ENCODE results near the gene ATPAF1.
"Not testable (repeated sequence)": the region's sequence is repeated elsewhere in the genome, so short reads cannot be mapped to it uniquely, and the experiment has no call there.

The ATPAF1 gene

GRCh38 chr1:46681333-46682034, 13.3 kb upstream of the ATPAF1 start:
- DNase-seq (ENCODE audit: low spot score) = no peak

GRCh38 chr1:46679789-46680573, 11.8 kb upstream of the ATPAF1 start:
- no peak for DNase-seq (ENCODE audit: low spot score)

GRCh38 chr1:46677339-46677738, 9.2 kb upstream of the ATPAF1 start:
- no peak for DNase-seq (ENCODE audit: low spot score)

DNA sequence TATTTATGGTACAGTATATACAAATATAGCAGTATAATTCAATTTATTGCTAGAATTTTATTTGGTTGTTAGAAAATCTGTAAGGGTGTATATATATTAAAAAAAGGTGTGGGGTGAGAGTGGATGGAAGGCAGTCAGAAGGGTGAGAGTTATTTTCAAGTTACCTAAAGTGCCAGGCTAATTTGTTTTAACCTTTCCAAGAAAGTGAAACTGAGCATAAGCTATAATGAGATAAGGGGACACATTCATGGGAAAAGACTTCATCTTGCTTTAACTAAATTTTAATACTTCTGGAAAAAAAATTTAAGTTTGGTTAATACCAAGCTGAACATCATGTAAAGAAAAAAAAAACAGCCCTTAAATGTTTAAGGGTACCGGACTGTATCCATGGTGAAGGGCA, 8.4 kb upstream of the ATPAF1 start:
- no peak for DNase-seq (ENCODE audit: low spot score)

GRCh38 chr1:46675549-46676314, 7.6 kb upstream of the ATPAF1 start:
- DNase-seq (ENCODE audit: low spot score) = no peak

GRCh38 chr1:46673749-46674182, 5.6 kb upstream of the ATPAF1 start:
- DNase-seq (ENCODE audit: low spot score) = no peak

DNA sequence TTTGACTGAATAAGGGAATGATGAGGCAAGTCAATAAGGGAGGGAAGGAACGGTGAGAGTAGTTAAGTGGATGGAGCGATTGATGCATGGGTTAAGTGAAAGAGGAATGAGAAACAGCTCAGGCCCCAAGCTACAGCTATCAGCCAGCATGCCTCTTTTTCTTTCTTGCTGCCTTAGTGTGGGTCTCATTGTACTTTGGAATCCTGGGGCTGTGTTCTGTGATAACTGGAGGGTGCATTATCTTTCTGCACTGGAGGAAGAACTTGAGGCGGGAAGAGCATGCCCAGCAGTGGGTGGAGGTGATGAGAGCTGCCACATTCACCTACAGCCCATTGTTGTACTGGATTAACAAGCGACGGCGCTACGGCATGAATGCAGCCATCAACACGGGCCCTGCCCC, 4.5 kb upstream of the ATPAF1 start:
- DNase-seq (ENCODE audit: low spot score) = no peak

- no peak for DNase-seq (ENCODE audit: low spot score)
Measured at GRCh38 chr1:46671554-46671953, 3.4 kb upstream of the ATPAF1 start, which contains the start of gene TEX38. TEX38 (plus strand) TSS chr1:46671854; CDS start chr1:46671935, 81 bp downstream.

DNA sequence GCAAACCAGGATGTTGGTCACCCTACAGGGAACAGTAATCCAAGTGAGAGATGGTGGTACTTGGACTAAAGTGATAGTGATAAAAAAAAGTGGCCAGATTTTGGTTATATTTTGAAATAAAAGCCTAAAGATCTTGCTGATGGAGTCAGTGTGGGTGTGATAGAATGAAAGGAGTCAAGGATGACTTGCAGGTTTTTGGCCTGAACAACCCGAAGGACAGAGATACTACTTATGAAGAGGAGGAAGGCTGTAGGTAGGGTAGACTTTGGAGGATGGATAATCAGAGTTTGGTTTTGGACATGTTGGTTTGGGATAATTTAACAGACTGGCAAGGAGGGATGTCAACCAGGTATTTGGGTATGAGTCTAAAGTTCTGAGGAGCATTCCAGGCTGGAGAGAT, 2.0 kb upstream of the ATPAF1 start:
- DNase-seq (ENCODE audit: low spot score) = no peak

DNA sequence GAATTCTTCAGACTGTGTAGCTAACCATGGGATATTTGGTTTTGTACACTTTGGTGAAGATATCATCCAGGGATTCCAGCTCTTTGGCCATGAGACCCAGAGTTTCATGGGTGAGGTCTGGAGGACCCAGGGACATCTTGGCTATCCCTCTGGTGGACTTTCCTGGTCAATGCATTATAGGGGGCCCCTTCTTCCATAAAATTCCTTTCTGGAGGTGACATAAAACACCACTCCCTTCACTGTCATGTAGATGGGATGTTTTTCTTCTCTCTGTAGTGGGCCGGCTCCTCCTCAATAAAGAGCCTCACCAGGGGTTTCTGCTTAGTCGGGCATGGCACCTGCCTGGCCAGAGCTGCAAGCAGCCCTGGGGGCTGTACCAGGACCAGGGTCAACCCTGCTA, 2.2 kb downstream of the ATPAF1 start:
- no peak for DNase-seq (ENCODE audit: low spot score)

DNA sequence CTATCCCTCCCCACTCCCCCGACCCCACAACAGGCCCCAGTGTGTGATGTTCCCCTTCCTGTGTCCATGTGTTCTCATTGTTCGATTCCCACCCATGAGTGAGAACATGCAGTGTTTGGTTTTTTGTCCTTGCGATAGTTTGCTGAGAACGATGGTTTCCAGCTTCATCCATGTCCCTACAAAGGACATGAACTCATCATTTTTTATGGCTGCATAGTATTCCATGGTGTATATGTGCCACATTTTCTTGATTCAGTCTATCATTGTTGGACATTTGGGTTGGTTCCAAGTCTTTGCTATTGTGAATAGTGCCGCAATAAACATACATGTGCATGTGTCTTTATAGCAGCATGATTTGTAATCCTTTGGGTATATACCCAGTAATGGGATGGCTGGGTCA, 5.2 kb downstream of the ATPAF1 start:
- not testable (repeated sequence) for DNase-seq (ENCODE audit: low spot score)

- DNase-seq (ENCODE audit: low spot score) = not testable (repeated sequence)
Measured at GRCh38 chr1:46660116-46660515, 8.0 kb downstream of the ATPAF1 start.

- DNase-seq (ENCODE audit: low spot score) = no peak
Measured at GRCh38 chr1:46659307-46659870, 8.8 kb downstream of the ATPAF1 start.

DNA sequence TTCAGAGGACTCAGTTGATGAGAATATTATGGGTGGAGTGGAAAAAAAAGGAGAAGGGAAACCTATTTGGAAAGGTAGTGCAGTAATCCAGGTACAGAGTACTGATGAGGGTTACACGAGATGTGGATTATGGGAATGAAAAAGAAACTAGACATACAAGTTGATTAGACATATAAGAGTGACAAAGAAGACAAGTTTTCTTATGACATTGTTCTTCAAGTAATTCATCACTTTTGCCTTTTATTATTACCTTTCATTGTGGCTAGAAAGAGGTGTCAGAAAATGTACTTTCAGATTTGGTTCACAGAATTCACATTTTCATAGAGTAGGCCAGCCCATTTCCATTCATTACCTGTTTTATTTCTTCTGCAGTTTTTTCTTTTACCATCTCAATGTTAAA, 10.4 kb downstream of the ATPAF1 start:
- no peak for DNase-seq (ENCODE audit: low spot score)

- DNase-seq (ENCODE audit: low spot score) = no peak
Measured at GRCh38 chr1:46656643-46657042, 11.5 kb downstream of the ATPAF1 start.

GRCh38 chr1:46655848-46656247, 12.3 kb downstream of the ATPAF1 start:
- no peak for DNase-seq (ENCODE audit: low spot score)

DNA sequence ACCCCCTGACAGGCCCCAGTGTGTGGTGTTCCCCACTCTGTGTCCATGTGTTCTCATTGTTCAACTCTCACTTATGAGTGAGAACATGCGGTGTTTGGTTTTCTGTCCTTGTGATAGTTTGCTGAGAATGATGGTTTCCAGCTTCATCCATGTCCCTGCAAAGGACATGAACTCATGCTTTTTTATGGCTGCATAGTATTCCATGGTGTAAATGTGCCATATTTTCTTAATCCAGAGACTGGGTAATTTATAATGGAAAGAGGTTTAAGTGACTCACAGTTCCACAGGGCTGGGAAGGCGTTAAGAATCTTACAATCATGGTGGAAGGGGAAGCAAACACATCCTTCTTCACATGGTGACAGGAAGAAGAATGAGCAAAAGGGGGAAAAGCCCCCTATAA, 13.5 kb downstream of the ATPAF1 start:
- DNase-seq (ENCODE audit: low spot score) = not testable (repeated sequence)

DNA sequence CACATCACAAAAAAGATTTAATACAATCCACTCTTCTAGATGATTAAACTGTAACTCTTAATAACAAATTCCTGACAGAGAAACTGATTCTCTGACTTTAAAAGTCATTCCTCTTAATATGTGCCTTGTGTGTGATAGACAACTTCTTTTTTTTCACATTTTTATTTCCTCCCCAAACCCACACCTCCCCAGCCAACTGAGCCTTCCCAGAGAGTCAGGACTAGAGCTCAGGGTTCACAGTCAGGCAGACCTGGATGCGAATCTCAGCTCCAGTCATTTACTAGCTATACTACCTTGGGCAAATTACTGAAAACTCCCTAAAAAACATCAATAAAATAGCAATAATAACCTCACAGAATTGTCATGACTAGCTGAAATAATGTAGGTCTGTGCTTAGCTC, 14.2 kb downstream of the ATPAF1 start:
- no peak for DNase-seq (ENCODE audit: low spot score)

DNA sequence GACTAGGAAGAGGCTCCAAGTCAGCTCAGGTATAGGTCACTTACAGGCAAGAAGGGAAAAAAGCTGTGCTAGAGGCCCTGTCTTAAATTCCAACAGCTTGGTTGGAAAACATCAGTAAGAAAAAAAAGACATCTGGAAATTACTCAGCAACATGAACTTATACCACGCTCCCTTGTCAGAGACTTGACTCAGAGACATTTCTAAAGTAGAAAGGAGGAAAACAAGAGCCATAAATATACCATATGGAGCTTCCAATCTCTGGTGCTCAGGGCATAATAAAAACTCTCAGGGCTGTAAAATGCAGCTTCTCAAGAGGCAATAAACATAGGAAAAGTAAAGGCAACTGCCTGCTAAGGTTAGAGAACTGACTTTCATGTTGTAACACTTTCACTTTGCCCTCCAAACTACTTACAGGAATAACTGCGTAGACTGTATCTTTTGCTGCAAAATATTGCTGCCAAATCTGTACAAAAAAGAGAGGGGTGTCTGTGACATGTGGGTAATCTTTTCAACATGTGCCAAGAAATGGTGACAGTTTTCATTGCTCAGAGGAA, 14.7 kb downstream of the ATPAF1 start:
- no peak for DNase-seq (ENCODE audit: low spot score)

DNA sequence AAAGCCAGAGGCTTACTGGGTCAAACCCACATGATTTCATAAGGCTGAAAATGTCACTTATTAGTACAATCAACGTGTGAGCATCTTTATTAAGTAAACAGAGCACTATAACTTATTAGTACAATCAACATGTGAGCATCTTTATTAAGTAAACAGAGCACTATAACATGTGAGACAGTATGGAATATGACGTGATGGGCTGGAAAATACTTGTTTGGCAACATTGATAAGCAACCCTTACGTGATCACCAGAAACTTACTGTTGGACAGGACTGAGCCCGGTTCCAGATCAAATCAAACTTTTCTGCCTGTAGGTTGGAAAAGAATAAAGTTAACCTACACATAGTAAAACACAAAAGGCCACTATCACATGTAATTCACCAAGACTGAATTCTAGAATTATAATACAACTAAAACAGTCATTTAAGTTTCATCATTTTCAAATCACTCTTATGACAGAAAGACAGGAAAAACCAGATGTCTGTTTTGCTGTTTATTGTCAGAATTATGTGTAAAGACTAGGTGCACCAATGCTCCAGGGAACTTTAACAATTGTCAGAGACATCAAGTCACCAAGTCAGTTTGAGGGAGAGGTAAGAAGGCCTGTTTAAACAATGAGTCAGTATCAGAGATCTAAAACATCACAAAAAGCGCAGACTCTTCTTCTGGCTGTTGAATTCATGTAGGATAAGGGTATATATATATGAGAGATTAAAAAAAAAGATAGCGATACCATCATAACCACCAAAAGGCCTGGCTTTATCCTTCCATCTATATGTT, 15.7 kb downstream of the ATPAF1 start:
- no peak for DNase-seq (ENCODE audit: low spot score)

GRCh38 chr1:46651152-46651551, 17.0 kb downstream of the ATPAF1 start:
- not testable (repeated sequence) for DNase-seq (ENCODE audit: low spot score)
